GM12872 (cell line): ENCODE data around the gene GBA2.

Experiments
- CTCF ChIP-seq: IDR thresholded peaks from 3 replicates; pipeline ENCODE4 v1.5.1; 2011; ENCODE audit warnings: low read depth, mild to moderate bottlenecking, low read length, moderate library complexity; ENCODE audit not compliant: insufficient read depth

The GBA2 gene

GRCh38 chr9:35730486-35730854 is 18.6 kb downstream of the GBA2 start:
- no peak for TF ChIP-seq CTCF

- TF ChIP-seq CTCF: peak; percentile 72; the same call in 2 of the 3 replicates
Measured at GRCh38 chr9:35729700-35730485, 19.1 kb downstream of the GBA2 start.

- TF ChIP-seq CTCF: no peak
Measured at GRCh38 chr9:35729101-35729500, 19.9 kb downstream of the GBA2 start.

GRCh38 chr9:35728041-35728971 is 20.7 kb downstream of the GBA2 start:
- no peak for TF ChIP-seq CTCF

- no peak for TF ChIP-seq CTCF
Measured at GRCh38 chr9:35727676-35728040, 21.4 kb downstream of the GBA2 start.

GRCh38 chr9:35726931-35727330 is 22.1 kb downstream of the GBA2 start:
- TF ChIP-seq CTCF: peak; percentile 44

GRCh38 chr9:35725362-35725761 is 23.7 kb downstream of the GBA2 start:
- TF ChIP-seq CTCF: 0 out of 3 replicates have a peak, but pooled peaks have one; percentile 4
